BJ (cell line): ENCODE data around the gene RAB7A. TPM values are rescaled to one million over a fixed set of nuclear protein-coding genes. Genes with fewer than 3 reads are reported as not detected.

Source experiments
- CTCF ChIA-PET: fragments of 350-600 bp; formaldehyde crosslinking; extraction: SDS; loops from one replicate; lab custom pipeline; 2021; ENCODE audit warnings: antibody characterized with exemption, inconsistent platforms; lab: Yijun Ruan, JAX
- POLR2A ChIA-PET: fragments of 300-600 bp; sonication (Branson Sonifier 250); formaldehyde crosslinking; extraction: SDS; loops from one replicate; lab custom pipeline; 2021; ENCODE audit warnings: antibody characterized with exemption; lab: Charles Lee
- DNase-seq: peaks from one replicate; pipeline ENCODE4 v3.0.0-alpha.2; 2011; ENCODE audit warnings: low read depth
- H3K27me3 ChIP-seq: 2 replicates; pipeline ENCODE4 v1.6.0; 2011; ENCODE audit warnings: low read length; ENCODE audit not compliant: control insufficient read depth, insufficient read depth
- H3K36me3 ChIP-seq: 2 replicates; pipeline ENCODE4 v1.5.1; 2011; ENCODE audit warnings: low read length; ENCODE audit not compliant: control insufficient read depth, insufficient read depth
- H3K4me3 ChIP-seq: 2 replicates; pipeline ENCODE4 v1.5.1; 2011; ENCODE audit warnings: low read depth, mild to moderate bottlenecking, control low read depth, low read length
- CTCF ChIP-seq: IDR thresholded peaks from 2 replicates; pipeline ENCODE4 v1.5.1; 2011; ENCODE audit warnings: low read depth, mild to moderate bottlenecking, control low read depth, inconsistent platforms, low read length, moderate library complexity; ENCODE audit not compliant: insufficient read depth
- polyA plus RNA-seq: library from polyadenylated mRNA; depleted of rRNA; stranded (reverse); fragments of >200 nt; gene quantifications from 2 replicates; pipeline ENCODE4 v1.2.3, GENCODE V29; 2011

Gene RAB7A
- polyA plus RNA-seq, 1 experiment = 202 TPM

GRCh38 chr3:128850544-128850943 lies 124.6 kb downstream of the RAB7A start:
- no peak for DNase-seq
- no peak for TF ChIP-seq CTCF
- Histone ChIP-seq H3K27me3 (no peaks in the 10 kb centered on the region), H3K4me3 (no peak overlapping the region), H3K36me3 (no peaks in the 10 kb centered on the region)
- POLR2A ChIA-PET = no interaction called here
- CTCF ChIA-PET = no interaction called here

GRCh38 chr3:128851601-128852000 lies 125.6 kb downstream of the RAB7A start:
- ChIA-PET POLR2A (no interaction called here), CTCF (no interaction called here)
- TF ChIP-seq CTCF = no peak
- Histone ChIP-seq H3K36me3 (no peaks in the 10 kb centered on the region), H3K27me3 (no peaks in the 10 kb centered on the region), H3K4me3 (no peak overlapping the region)
- no peak for DNase-seq

- CTCF ChIA-PET = no interaction called here
- no peak for TF ChIP-seq CTCF
- POLR2A ChIA-PET = no interaction called here
These were observed 127.8 kb downstream of the RAB7A start for GRCh38 chr3:128853826-128854225.

GRCh38 chr3:128854475-128854874 lies 128.5 kb downstream of the RAB7A start:
- POLR2A ChIA-PET = no interaction called here
- no peak overlapping the region for H3K4me3 ChIP-seq
- DNase-seq = no peak
- CTCF ChIA-PET = no interaction called here
- no peak for TF ChIP-seq CTCF
- H3K27me3 ChIP-seq = no peaks in the 10 kb centered on the region
- H3K36me3 ChIP-seq = no peaks in the 10 kb centered on the region

More at GRCh38 chr3:128853826-128854225, 127.8 kb downstream of the RAB7A start:
- no peak for DNase-seq
- no peaks in the 10 kb centered on the region for H3K27me3 ChIP-seq
- H3K36me3 ChIP-seq = no peaks in the 10 kb centered on the region
- H3K4me3 ChIP-seq = no peak overlapping the region

GRCh38 chr3:128855569-128855968 lies 129.6 kb downstream of the RAB7A start:
- no peaks in the 10 kb centered on the region for H3K27me3 ChIP-seq
- no peak for DNase-seq
- H3K36me3 ChIP-seq = no peaks in the 10 kb centered on the region
- ChIA-PET CTCF (interaction anchor here (2.0 kb wide), 1 partner anchor 10 kb away, joined by 8 read pairs; no protein-coding TSS in a partner anchor), POLR2A (no interaction called here)
- TF ChIP-seq CTCF = no peak
- no peak overlapping the region for H3K4me3 ChIP-seq
